GM12878 (cell line): ENCODE data around the gene CPSF3. TPM values are rescaled to one million over a fixed set of nuclear protein-coding genes. Genes with fewer than 3 reads are reported as not detected.

Experiments used
- ATAC-seq: fragments of 200-7000 bp; cut with Tn5 transposase; 3 replicates; pipeline ENCODE4 v1.9.1; 2020; ENCODE audit warnings: mild to moderate bottlenecking, moderate library complexity
- BruUV-seq: library from RNA; stranded (reverse); fragments of 400-500 nt; replicated peaks from 2 replicates; lab custom pipeline; 2021; lab: Mats Ljungman, UMichigan
- CTCF ChIA-PET: fragments of 300-600 bp; sonication (Branson Sonifier 250); formaldehyde crosslinking; extraction: SDS; loops from one replicate; lab custom pipeline; 2021; ENCODE audit warnings: inconsistent platforms; lab: Yijun Ruan, JAX
- POLR2A ChIA-PET: fragments of 350-600 bp; formaldehyde crosslinking; extraction: SDS; loops from one replicate; lab custom pipeline; 2021; ENCODE audit warnings: inconsistent platforms; lab: Charles Lee
- RAD21 ChIA-PET: fragments of 300-600 bp; sonication (Branson Sonifier 250); formaldehyde crosslinking; loops from one replicate; lab custom pipeline; 2023; ENCODE audit warnings: antibody characterized with exemption; ENCODE audit not compliant: unreplicated experiment; lab: Charles Lee
- SMC1A ChIA-PET: fragments of 300-600 bp; sonication (Branson Sonifier 250); formaldehyde crosslinking; loops from one replicate; lab custom pipeline; 2023; ENCODE audit not compliant: unreplicated experiment, uncharacterized antibody; lab: Charles Lee
- DNase-seq: peaks from one replicate; pipeline ENCODE4 v3.0.0-alpha.2; 2011; ENCODE audit warnings: low read depth, low spot score
- FAIRE-seq: peaks from 3 replicates; lab custom pipeline; 2011; peaks lifted over from hg19 to GRCh38; lab: Jason Lieb, UNC
- H2AFZ ChIP-seq: 2 replicates; pipeline ENCODE4 v1.6.0; 2011; ENCODE audit warnings: low read depth, low read length, control low read depth; ENCODE audit not compliant: control insufficient read depth
- H3K27ac ChIP-seq: 2 replicates; pipeline ENCODE4 v1.5.1; 2011; ENCODE audit warnings: control low read depth; ENCODE audit not compliant: control insufficient read depth, insufficient read depth
- H3K27me3 ChIP-seq, 2 experiments: replicated peaks in 1 of 2; 2 replicates each; pipeline versions ENCODE4 v1.6.0 to v1.6.1; 2011; ENCODE audit warnings: low read length in 1 of 2; ENCODE audit not compliant: control insufficient read depth in 2 of 2, insufficient read depth in 2 of 2
- H3K36me3 ChIP-seq, 2 experiments: 2 replicates each; pipeline ENCODE4 v1.5.1; 2011; ENCODE audit warnings: low read length in 1 of 2; ENCODE audit not compliant: control insufficient read depth in 2 of 2, insufficient read depth in 2 of 2
- H3K4me1 ChIP-seq: 2 replicates; pipeline ENCODE4 v1.6.1; 2011; ENCODE audit warnings: mild to moderate bottlenecking, low read length, moderate library complexity, mixed read lengths; ENCODE audit not compliant: control insufficient read depth, insufficient read depth
- H3K4me2 ChIP-seq: 2 replicates; pipeline ENCODE4 v1.6.0; 2011; ENCODE audit warnings: control low read depth; ENCODE audit not compliant: control insufficient read depth, insufficient read depth
- H3K4me3 ChIP-seq: fragments of 200-600 bp; sonication (generic); 2 replicates; pipeline ENCODE4 v1.5.1; 2016
- H3K79me2 ChIP-seq: 2 replicates; pipeline ENCODE4 v1.6.0; 2011; ENCODE audit warnings: low read length; ENCODE audit not compliant: control insufficient read depth, insufficient read depth
- H3K9ac ChIP-seq: 2 replicates; pipeline ENCODE4 v1.8.0; 2011; ENCODE audit warnings: low read length, control low read depth, mixed read lengths; ENCODE audit not compliant: control insufficient read depth, insufficient read depth
- H3K9me3 ChIP-seq: replicated peaks from 3 replicates; pipeline ENCODE4 v1.5.1; 2011; ENCODE audit warnings: mild to moderate bottlenecking, low read length; ENCODE audit not compliant: control insufficient read depth, insufficient read depth
- H4K20me1 ChIP-seq: 2 replicates; pipeline ENCODE4 v1.6.0; 2011; ENCODE audit not compliant: control insufficient read depth, insufficient read depth
- BMI1 ChIP-seq: fragments of 450-650 bp; IDR thresholded peaks from 2 replicates; pipeline ENCODE4 v1.6.1; 2016; ENCODE audit warnings: mild to moderate bottlenecking, moderate library complexity, borderline replicate concordance
- FOS ChIP-seq: IDR thresholded peaks from 3 replicates; pipeline ENCODE4 v1.6.1; 2011; ENCODE audit warnings: borderline replicate concordance; ENCODE audit not compliant: insufficient read length; ENCODE audit errors: extremely low read depth
- GABPA ChIP-seq: IDR thresholded peaks from 2 replicates; pipeline ENCODE4 v1.6.1; 2014; ENCODE audit warnings: antibody characterized with exemption, low read depth, mild to moderate bottlenecking, inconsistent platforms
- IKZF1 ChIP-seq: fragments of 450-650 bp; conservative IDR thresholded peaks from 2 replicates; pipeline ENCODE4 v1.6.1; 2017; ENCODE audit warnings: antibody characterized with exemption, mild to moderate bottlenecking
- JUND ChIP-seq: IDR thresholded peaks from 2 replicates; pipeline ENCODE4 v1.6.1; 2012; ENCODE audit warnings: low read depth, mild to moderate bottlenecking, low read length, improper control_type of control experiment, moderate library complexity
- LARP7 ChIP-seq: fragments of 450-650 bp; IDR thresholded peaks from 2 replicates; pipeline ENCODE4 v1.6.1; 2017; ENCODE audit warnings: mild to moderate bottlenecking
- MEF2A ChIP-seq: IDR thresholded peaks from 2 replicates; pipeline ENCODE4 v1.6.1; 2011; ENCODE audit warnings: low read depth, mild to moderate bottlenecking, low read length, moderate library complexity; ENCODE audit not compliant: insufficient read depth
- MYB ChIP-seq: fragments of 150-350 bp; IDR thresholded peaks from 2 replicates; pipeline ENCODE4 v1.6.1; 2014; ENCODE audit warnings: mild to moderate bottlenecking, low read depth, low read length, borderline replicate concordance
- NR2C1 ChIP-seq: fragments of 450-650 bp; IDR thresholded peaks from 2 replicates; pipeline ENCODE4 v1.6.1; 2017; ENCODE audit warnings: antibody characterized with exemption, mild to moderate bottlenecking, moderate library complexity
- RB1 ChIP-seq: fragments of 450-650 bp; formaldehyde crosslinking; IDR thresholded peaks from 2 replicates; pipeline ENCODE4 v1.6.1; 2017; ENCODE audit warnings: mild to moderate bottlenecking, borderline replicate concordance
- REST ChIP-seq: IDR thresholded peaks from 2 replicates; pipeline ENCODE4 v1.6.1; 2012; ENCODE audit warnings: mild to moderate bottlenecking, low read depth, low read length
- SIN3A ChIP-seq: IDR thresholded peaks from 2 replicates; pipeline ENCODE4 v1.6.1; 2012; ENCODE audit warnings: low read depth, low read length, improper control_type of control experiment
- SREBF1 ChIP-seq: IDR thresholded peaks from 2 replicates; pipeline ENCODE4 v1.6.1; 2012; ENCODE audit warnings: mild to moderate bottlenecking, low read length
- ZBTB4 ChIP-seq: fragments of 450-650 bp; formaldehyde crosslinking; IDR thresholded peaks from 2 replicates; pipeline ENCODE4 v1.4.0; 2022; ENCODE audit warnings: mild to moderate bottlenecking, moderate library complexity
- ZNF622 ChIP-seq: fragments of 450-650 bp; IDR thresholded peaks from 2 replicates; pipeline ENCODE4 v1.6.1; 2017; ENCODE audit warnings: mild to moderate bottlenecking, inconsistent platforms
- ZSCAN29 ChIP-seq: fragments of 450-650 bp; IDR thresholded peaks from 2 replicates; pipeline ENCODE4 v1.6.1; 2017; ENCODE audit warnings: mild to moderate bottlenecking, moderate library complexity
- whole genome bisulfite sequencing: methylation state at CpG from one replicate; pipeline ENCODE4 v1.1.6; 2016; ENCODE audit warnings: low lambda C conversion rate; ENCODE audit not compliant: insufficient replicate concordance, insufficient coverage; ENCODE audit errors: missing lambda C conversion rate; 5-methylcytosine and 5-hydroxymethylcytosine counted together
- in situ Hi-C: fragments of 300-500 bp; cut with MboI; formaldehyde crosslinking; loops from 9 replicates; pipeline ENCODE4 v1.14.3; 2018; ENCODE audit warnings: mixed read lengths
- intact Hi-C: fragments of 100-400 bp; cut with micrococcal nuclease; formaldehyde crosslinking; loops from one replicate; pipeline ENCODE4 v1.14.2; 2022; ENCODE audit not compliant: unreplicated experiment
- polyA plus RNA-seq, 11 experiments: library from polyadenylated mRNA; depleted of rRNA in 4 of 11; unstranded in 6 of 11; stranded (reverse) in 5 of 11; fragments of >200 nt; fragmentation: Nextera tagmentation in 4 of 11; fragmentation: Illumina TruSeq in 1 of 11; extraction: Ambion mirVana in 4 of 11; extraction: Trizol in 1 of 11; gene quantifications; 1 replicate in 1 of 11; 2 replicates in 10 of 11; pipeline versions ENCODE4 v1.2.1 to v1.2.3, GENCODE V29; 2011 to 2016; ENCODE audit warnings: inconsistent platforms in 2 of 11, missing spikeins in 2 of 11, low read depth in 1 of 11
- total RNA-seq, 4 experiments: library from RNA; depleted of rRNA in 3 of 4; stranded (reverse); fragments of >200 nt in 3 of 4; fragmentation: Illumina TruSeq in 1 of 4; extraction: Trizol in 1 of 4; gene quantifications; 2 replicates each; pipeline versions ENCODE4 v1.2.1 to v1.2.3, GENCODE V29; 2013 to 2021
- TF ChIP-seq, protein P1 (sequence below): IDR thresholded peaks from 2 replicates; pipeline ENCODE4 v1.6.1; 2011; ENCODE audit warnings: low read depth, low read length, improper control_type of control experiment, borderline replicate concordance
- TF ChIP-seq, protein P2 (sequence below): IDR thresholded peaks from 2 replicates; pipeline ENCODE4 v1.6.1; 2012; ENCODE audit warnings: low read length, inconsistent platforms

The CPSF3 gene
- total and polyA plus RNA-seq, 10 of the 15 experiments (the other 5 are each of a cell fraction or from before 2014, with no cell fraction given): 34.5 to 108 (median 76.1) TPM

GRCh38 chr2:9519250-9519649, 95.8 kb downstream of the CPSF3 start:
- RAD21 ChIA-PET: no interaction called here
- Histone ChIP-seq H3K9me3 (no peaks in the 10 kb centered on the region), H2AFZ (no peak overlapping the region), H3K9ac (no peak overlapping the region), H3K27ac (no peak overlapping the region), H4K20me1 (no peaks in the 10 kb centered on the region), H3K36me3 (peaks cover 6 to 22% of the 10 kb centered on the region in 2 experiments), H3K79me2 (no peaks in the 10 kb centered on the region), H3K4me1 (no peaks in the 10 kb centered on the region), H3K4me2 (no peak overlapping the region), H3K27me3 (no peaks in the 10 kb centered on the region), H3K4me3 (no peak overlapping the region)
- in situ Hi-C loops: no loop called here
- ATAC-seq (no peak), DNase-seq (no peak), FAIRE-seq (no peak)
- CTCF ChIA-PET: no interaction called here
- SMC1A ChIA-PET: no interaction called here
- POLR2A ChIA-PET: no interaction called here
- no TSS peak for BruUV-seq
- WGBS: 100% methylated on average over 2 of the region's 2 CpGs
- intact Hi-C loops: no loop called here
- TF ChIP-seq IKZF1: no peak
- no peak for TF ChIP-seq JUND
- TF ChIP-seq SREBF1: no peak
- TF ChIP-seq LARP7: no peak
- TF ChIP-seq ZSCAN29: no peak
- no peak for TF ChIP-seq REST
- TF ChIP-seq RB1: no peak
- TF ChIP-seq NR2C1: no peak
- TF ChIP-seq GABPA: no peak
- TF ChIP-seq, protein P1, sequence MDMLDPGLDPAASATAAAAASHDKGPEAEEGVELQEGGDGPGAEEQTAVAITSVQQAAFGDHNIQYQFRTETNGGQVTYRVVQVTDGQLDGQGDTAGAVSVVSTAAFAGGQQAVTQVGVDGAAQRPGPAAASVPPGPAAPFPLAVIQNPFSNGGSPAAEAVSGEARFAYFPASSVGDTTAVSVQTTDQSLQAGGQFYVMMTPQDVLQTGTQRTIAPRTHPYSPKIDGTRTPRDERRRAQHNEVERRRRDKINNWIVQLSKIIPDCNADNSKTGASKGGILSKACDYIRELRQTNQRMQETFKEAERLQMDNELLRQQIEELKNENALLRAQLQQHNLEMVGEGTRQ: no peak
- no peak for TF ChIP-seq BMI1
- no peak for TF ChIP-seq ZNF622
- TF ChIP-seq FOS: no peak
- TF ChIP-seq MYB: no peak
- no peak for TF ChIP-seq ZBTB4 (CRISPR knock-in tag)
- TF ChIP-seq, protein P2, sequence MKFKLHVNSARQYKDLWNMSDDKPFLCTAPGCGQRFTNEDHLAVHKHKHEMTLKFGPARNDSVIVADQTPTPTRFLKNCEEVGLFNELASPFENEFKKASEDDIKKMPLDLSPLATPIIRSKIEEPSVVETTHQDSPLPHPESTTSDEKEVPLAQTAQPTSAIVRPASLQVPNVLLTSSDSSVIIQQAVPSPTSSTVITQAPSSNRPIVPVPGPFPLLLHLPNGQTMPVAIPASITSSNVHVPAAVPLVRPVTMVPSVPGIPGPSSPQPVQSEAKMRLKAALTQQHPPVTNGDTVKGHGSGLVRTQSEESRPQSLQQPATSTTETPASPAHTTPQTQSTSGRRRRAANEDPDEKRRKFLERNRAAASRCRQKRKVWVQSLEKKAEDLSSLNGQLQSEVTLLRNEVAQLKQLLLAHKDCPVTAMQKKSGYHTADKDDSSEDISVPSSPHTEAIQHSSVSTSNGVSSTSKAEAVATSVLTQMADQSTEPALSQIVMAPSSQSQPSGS: no peak
- TF ChIP-seq MEF2A: no peak
- TF ChIP-seq SIN3A: no peak
